Central memory CD8-positive, alpha-beta T cell (primary cell): ENCODE results near the gene SPON2.

Source experiments
- ATAC-seq: fragments of 150-1000 bp; cut with Tn5 transposase; replicated peaks from 2 replicates; pipeline ENCODE4 v1.10.0; 2022; ENCODE audit warnings: mild to moderate bottlenecking, moderate FRiP score, moderate number of reproducible peaks; ENCODE audit not compliant: poor library complexity, severe bottlenecking; ENCODE audit errors: extremely low read depth
- DNase-seq, 2 donors: peaks; one replicate each; pipeline ENCODE4 v3.0.0; 2021; ENCODE audit warnings: low spot score in 2 of 2
- H3K27ac Mint-ChIP-seq: one replicate; pipeline ENCODE4 v1.8.0; 2022; ENCODE audit warnings: low read depth, mild to moderate bottlenecking, moderate library complexity, mixed read lengths
- H3K27me3 Mint-ChIP-seq: one replicate; pipeline ENCODE4 v1.8.0; 2022; ENCODE audit warnings: mixed read lengths
- H3K36me3 Mint-ChIP-seq: one replicate; pipeline ENCODE4 v1.8.0; 2022; ENCODE audit warnings: mild to moderate bottlenecking, moderate library complexity, mixed read lengths; ENCODE audit not compliant: insufficient read depth
- H3K4me1 Mint-ChIP-seq: one replicate; pipeline ENCODE4 v1.8.0; 2022; ENCODE audit warnings: mixed read lengths
- H3K4me3 Mint-ChIP-seq: one replicate; pipeline ENCODE4 v1.8.0; 2022; ENCODE audit warnings: mild to moderate bottlenecking, moderate library complexity, mixed read lengths
- H3K9me3 Mint-ChIP-seq: one replicate; pipeline ENCODE4 v1.8.0; 2022; ENCODE audit warnings: mixed read lengths

SPON2 gene

DNA sequence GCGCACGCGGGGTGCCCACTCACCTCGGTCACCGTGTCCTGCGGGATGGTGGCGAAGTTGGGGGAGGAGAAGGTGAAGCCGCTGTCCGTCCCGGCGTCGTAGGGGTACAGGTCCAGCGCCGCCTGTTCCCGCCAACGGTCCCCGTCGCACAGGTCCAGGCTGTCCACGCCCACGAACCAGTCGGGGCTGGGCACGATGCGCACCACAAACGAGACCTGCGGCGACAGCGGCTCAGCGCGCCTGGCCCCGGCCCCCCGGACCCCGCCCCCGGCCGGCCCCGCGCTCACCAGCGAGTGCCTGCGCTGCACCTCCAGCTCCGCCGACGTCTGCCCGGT, 1.4 kb downstream of the SPON2 start:
- H3K27ac Mint-ChIP-seq = peak overlapping the region; percentile 73
- DNase-seq (no peak), ATAC-seq (no peak)
- peaks cover 22% of the 10 kb centered on the region for H3K36me3 Mint-ChIP-seq
- no peaks in the 10 kb centered on the region for H3K9me3 Mint-ChIP-seq
- H3K27me3 Mint-ChIP-seq = no peaks in the 10 kb centered on the region
- H3K4me3 Mint-ChIP-seq = peak overlapping the region; percentile 77
- peaks cover 31% of the 10 kb centered on the region for H3K4me1 Mint-ChIP-seq

- Mint-ChIP-seq H3K36me3 (peaks cover 22% of the 10 kb centered on the region), H3K4me3 (peak overlapping the region; percentile 52), H3K4me1 (peaks cover 31% of the 10 kb centered on the region), H3K9me3 (no peaks in the 10 kb centered on the region), H3K27me3 (no peaks in the 10 kb centered on the region), H3K27ac (no peak overlapping the region)
- no peak for DNase-seq
- no peak for ATAC-seq
Measured at GRCh38 chr4:1170156-1170975, 2.0 kb downstream of the SPON2 start.

- no peak for DNase-seq
- peaks cover 31% of the 10 kb centered on the region for H3K4me1 Mint-ChIP-seq
- no peak overlapping the region for H3K4me3 Mint-ChIP-seq
- no peak overlapping the region for H3K27ac Mint-ChIP-seq
- ATAC-seq = no peak
- H3K36me3 Mint-ChIP-seq = peaks cover 23% of the 10 kb centered on the region
- no peaks in the 10 kb centered on the region for H3K9me3 Mint-ChIP-seq
- H3K27me3 Mint-ChIP-seq = no peaks in the 10 kb centered on the region
Measured at GRCh38 chr4:1169691-1170096, 2.7 kb downstream of the SPON2 start.

- Mint-ChIP-seq H3K4me1 (peaks cover 31% of the 10 kb centered on the region), H3K4me3 (peak overlapping the region; percentile 88), H3K9me3 (no peaks in the 10 kb centered on the region), H3K36me3 (peaks cover 23% of the 10 kb centered on the region), H3K27ac (peak overlapping the region; percentile 80), H3K27me3 (no peaks in the 10 kb centered on the region)
- ATAC-seq (no peak), DNase-seq (no peak)
Measured at GRCh38 chr4:1169171-1169671, 3.2 kb downstream of the SPON2 start.

DNA sequence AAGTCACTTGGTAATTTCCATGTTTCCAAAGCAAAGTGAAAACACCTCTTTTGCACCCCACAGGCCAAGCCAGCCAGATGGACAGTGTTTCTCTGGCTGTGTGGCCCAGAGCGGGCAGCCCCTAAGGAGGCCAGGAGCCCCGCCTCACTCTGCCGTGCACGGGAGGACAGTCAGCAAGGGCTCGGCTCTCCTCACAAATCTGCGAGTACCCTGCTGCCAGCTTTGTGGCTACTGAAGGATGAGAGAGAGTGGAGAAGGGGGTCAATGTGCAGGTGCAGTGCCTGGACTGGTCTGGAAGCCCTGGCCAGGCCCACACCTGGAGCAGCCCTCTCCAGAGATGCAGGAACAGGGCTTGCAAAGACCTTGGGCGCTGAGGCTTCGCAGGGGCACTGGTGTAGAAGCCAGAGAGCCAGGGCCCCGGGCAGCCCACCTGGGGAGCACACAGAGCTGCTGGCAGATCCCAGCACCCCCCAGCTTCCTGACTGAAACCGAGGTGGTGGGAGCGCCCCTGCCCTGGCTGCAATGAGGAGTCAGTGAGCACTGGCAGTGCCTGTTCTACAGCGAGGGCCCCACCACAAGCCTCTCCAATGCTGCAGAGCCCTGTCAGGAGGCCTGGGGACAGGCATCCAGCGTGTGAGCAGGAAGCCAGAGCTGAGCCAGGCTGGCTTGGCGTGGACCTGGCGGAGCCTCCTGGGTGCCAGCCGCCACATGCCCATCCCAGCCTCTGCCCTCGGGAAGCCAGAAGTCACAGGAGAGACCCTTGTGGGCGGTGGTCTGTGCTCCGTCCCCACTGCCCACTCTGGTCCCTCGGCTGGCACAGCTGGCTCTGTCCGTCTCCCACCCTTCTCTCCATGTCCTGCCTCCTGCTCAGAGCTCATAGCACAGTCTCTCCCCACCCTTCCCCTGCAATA, 3.9 kb downstream of the SPON2 start:
- peaks cover 34% of the 10 kb centered on the region for H3K4me1 Mint-ChIP-seq
- H3K27me3 Mint-ChIP-seq = no peaks in the 10 kb centered on the region
- peaks cover 24% of the 10 kb centered on the region for H3K36me3 Mint-ChIP-seq
- no peaks in the 10 kb centered on the region for H3K9me3 Mint-ChIP-seq
- H3K27ac Mint-ChIP-seq = peak overlapping the region; percentile 88
- peak overlapping the region; percentile 88 for H3K4me3 Mint-ChIP-seq
- no peak for ATAC-seq
- DNase-seq = no peak

- Mint-ChIP-seq H3K9me3 (no peaks in the 10 kb centered on the region), H3K4me1 (peaks cover 37% of the 10 kb centered on the region), H3K27me3 (no peaks in the 10 kb centered on the region), H3K27ac (peak overlapping the region; percentile 88), H3K4me3 (peak overlapping the region; percentile 88), H3K36me3 (peaks cover 24% of the 10 kb centered on the region)
- peak; percentile 79 to 83 for DNase-seq
- peak; percentile 86 for ATAC-seq
Measured at GRCh38 chr4:1167244-1167949, 5.0 kb downstream of the SPON2 start.

DNA sequence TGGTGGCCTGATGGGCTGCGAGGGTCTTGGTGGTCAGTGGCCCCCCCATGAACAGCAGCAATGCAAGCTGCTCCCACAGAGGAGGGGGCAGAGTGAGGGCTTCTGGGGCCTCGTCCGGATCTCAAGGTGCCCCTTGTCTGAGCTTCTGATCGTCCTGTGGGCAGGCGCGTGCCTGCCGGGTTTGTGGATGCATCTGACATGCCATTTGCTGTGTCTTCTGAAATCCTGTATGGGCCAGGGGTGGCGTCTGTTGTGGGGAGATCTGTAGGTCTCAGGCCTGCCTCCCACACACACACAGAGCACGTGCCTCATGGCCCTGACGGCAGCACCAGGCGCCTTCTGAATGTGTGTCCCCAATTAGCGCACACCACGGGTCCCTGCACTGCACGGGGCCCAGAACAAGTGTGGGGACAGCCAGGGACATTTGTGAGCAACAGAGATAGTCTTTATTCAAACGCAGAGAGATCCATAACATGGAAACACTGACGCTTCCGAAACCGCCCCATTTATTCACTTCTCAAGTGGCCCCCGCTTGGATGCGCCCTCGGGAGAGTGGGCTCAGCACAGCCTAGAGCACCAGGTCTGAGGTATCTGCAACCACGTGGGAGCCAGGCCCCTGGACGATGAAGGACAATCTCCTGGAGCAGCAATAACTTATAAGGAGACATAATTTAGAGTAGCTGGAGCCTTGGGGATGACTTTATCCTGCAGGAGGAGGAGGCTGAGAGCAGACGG, 5.7 kb downstream of the SPON2 start:
- H3K4me1 Mint-ChIP-seq = peaks cover 35% of the 10 kb centered on the region
- H3K9me3 Mint-ChIP-seq = no peaks in the 10 kb centered on the region
- peaks cover 24% of the 10 kb centered on the region for H3K36me3 Mint-ChIP-seq
- peak overlapping the region; percentile 88 for H3K27ac Mint-ChIP-seq
- peak overlapping the region; percentile 88 for H3K4me3 Mint-ChIP-seq
- H3K27me3 Mint-ChIP-seq = no peaks in the 10 kb centered on the region
- ATAC-seq = no peak
- DNase-seq = no peak

DNA sequence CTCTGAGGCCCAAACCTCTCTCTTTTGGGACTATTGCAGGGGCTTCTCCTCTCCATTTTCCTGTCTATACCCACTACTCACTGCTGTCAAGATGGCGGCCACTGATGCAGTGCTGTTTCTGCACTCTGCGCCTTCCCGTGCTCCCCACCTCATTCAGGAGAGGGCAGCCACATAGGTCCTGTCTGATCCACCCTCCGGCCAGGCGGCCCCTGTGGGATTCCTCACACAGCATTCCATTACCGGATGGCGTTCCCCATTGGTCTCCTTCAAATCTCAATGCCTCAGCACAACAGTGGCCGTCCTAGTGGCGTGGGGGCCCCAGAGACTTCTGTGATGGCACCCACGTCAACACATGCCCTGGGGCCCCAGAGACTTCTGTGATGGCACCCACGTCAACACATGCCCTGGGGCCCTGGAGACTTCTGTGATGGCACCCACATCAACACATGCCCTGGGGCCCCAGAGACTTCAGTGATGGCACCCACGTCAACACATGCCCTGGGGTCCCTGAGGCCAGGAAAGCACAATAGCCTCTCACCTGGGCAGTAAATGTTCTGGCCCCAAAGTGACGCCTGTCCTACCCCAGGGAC, 7.3 kb downstream of the SPON2 start:
- DNase-seq (no peak), ATAC-seq (no peak)
- Mint-ChIP-seq H3K36me3 (peaks cover 17% of the 10 kb centered on the region), H3K27ac (no peak overlapping the region), H3K9me3 (no peaks in the 10 kb centered on the region), H3K27me3 (no peaks in the 10 kb centered on the region), H3K4me3 (no peak overlapping the region), H3K4me1 (peaks cover 28% of the 10 kb centered on the region)

- Mint-ChIP-seq H3K4me1 (peaks cover 28% of the 10 kb centered on the region), H3K36me3 (peaks cover 17% of the 10 kb centered on the region), H3K27ac (peak overlapping the region; percentile 30), H3K4me3 (no peak overlapping the region), H3K9me3 (no peaks in the 10 kb centered on the region), H3K27me3 (no peaks in the 10 kb centered on the region)
- no peak for DNase-seq
- no peak for ATAC-seq
Measured at GRCh38 chr4:1164444-1164843, 7.9 kb downstream of the SPON2 start.

GRCh38 chr4:1164040-1164439, 8.3 kb downstream of the SPON2 start:
- no peak for DNase-seq
- H3K27me3 Mint-ChIP-seq = no peaks in the 10 kb centered on the region
- no peak overlapping the region for H3K4me3 Mint-ChIP-seq
- peaks cover 24% of the 10 kb centered on the region for H3K4me1 Mint-ChIP-seq
- H3K36me3 Mint-ChIP-seq = peaks cover 14% of the 10 kb centered on the region
- ATAC-seq = no peak
- H3K27ac Mint-ChIP-seq = peak overlapping the region; percentile 30
- no peaks in the 10 kb centered on the region for H3K9me3 Mint-ChIP-seq

DNA sequence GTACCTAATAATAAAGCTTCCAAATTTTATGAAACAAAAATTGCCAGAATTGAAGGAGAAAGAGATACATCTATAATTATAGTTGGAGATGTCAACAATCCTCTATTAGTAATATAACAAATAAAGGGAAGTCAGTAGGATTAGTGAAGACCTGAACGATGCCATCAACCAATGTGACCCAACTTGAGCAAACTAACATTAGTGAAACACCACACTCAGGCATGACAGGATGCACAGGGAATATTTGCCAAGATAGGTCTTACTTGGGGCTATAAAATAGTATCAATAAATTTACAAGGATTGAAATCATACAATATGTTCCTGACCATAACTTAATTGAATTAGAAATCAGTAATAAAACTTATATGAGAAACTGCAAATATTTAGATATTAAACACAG, 12.0 kb downstream of the SPON2 start:
- peaks cover 2% of the 10 kb centered on the region for H3K27me3 Mint-ChIP-seq

More for the DNA sequence above, 12.0 kb downstream of the SPON2 start:
- Mint-ChIP-seq H3K4me1 (peaks cover 6% of the 10 kb centered on the region), H3K4me3 (no peak overlapping the region), H3K36me3 (peaks cover 4% of the 10 kb centered on the region), H3K9me3 (no peaks in the 10 kb centered on the region), H3K27ac (no peak overlapping the region)
- ATAC-seq = no peak
- DNase-seq = no peak
